GM18858 (cell line): Measurements from ENCODE around the gene CALU.

Experiments used
- ATAC-seq: cut with Tn5 transposase; IDR thresholded peaks from one replicate; pipeline ENCODE4 v1.9.1; 2021; ENCODE audit not compliant: unreplicated experiment

Gene CALU

GRCh38 chr7:128724743-128725142 lies 14.4 kb upstream of the CALU start:
- ATAC-seq = no peak

- no peak for ATAC-seq
Observed at GRCh38 chr7:128725531-128725930, 13.6 kb upstream of the CALU start.

GRCh38 chr7:128726059-128726736 lies 13.0 kb upstream of the CALU start:
- no peak for ATAC-seq

- ATAC-seq = no peak
Observed at GRCh38 chr7:128726737-128727072, 12.5 kb upstream of the CALU start.

- ATAC-seq = no peak
Observed at GRCh38 chr7:128727239-128727638, 11.9 kb upstream of the CALU start.

- ATAC-seq = no peak
Observed at GRCh38 chr7:128728598-128728997, 10.6 kb upstream of the CALU start.

GRCh38 chr7:128729494-128729893 lies 9.7 kb upstream of the CALU start:
- no peak for ATAC-seq

- no peak for ATAC-seq
Observed at GRCh38 chr7:128731184-128731583, 8.0 kb upstream of the CALU start.

GRCh38 chr7:128732521-128733277 lies 6.5 kb upstream of the CALU start:
- ATAC-seq = no peak

GRCh38 chr7:128733278-128733645 lies 5.9 kb upstream of the CALU start:
- ATAC-seq = no peak

- no peak for ATAC-seq
Observed at GRCh38 chr7:128734890-128735289, 4.3 kb upstream of the CALU start.

- no peak for ATAC-seq
Observed at GRCh38 chr7:128735436-128735835, 3.7 kb upstream of the CALU start.

GRCh38 chr7:128737441-128737840 lies 1.7 kb upstream of the CALU start:
- ATAC-seq = no peak

GRCh38 chr7:128737867-128738385 lies 1.2 kb upstream of the CALU start:
- no peak for ATAC-seq

GRCh38 chr7:128738570-128739047 lies 550 bp upstream of the CALU start:
- peak; percentile 4 for ATAC-seq

- no peak for ATAC-seq
Observed at GRCh38 chr7:128739990-128740682, 977 bp downstream of the CALU start.

GRCh38 chr7:128740996-128741395 lies 1.8 kb downstream of the CALU start:
- ATAC-seq = no peak

- ATAC-seq = no peak
Observed at GRCh38 chr7:128741491-128741890, 2.3 kb downstream of the CALU start.

GRCh38 chr7:128742206-128742605 lies 3.0 kb downstream of the CALU start:
- no peak for ATAC-seq

GRCh38 chr7:128743112-128743772 lies 4.1 kb downstream of the CALU start:
- no peak for ATAC-seq

GRCh38 chr7:128744366-128744905 lies 5.3 kb downstream of the CALU start:
- ATAC-seq = no peak
